Stimulated activated naive CD8-positive, alpha-beta T cell treated with anti-CD3 and anti-CD28 coated beads, Interleukin-15, Interleukin-2, amounts not matched to agents 100 ng/mL and 50 ng/mL, for 24 hours (primary cell): ENCODE data around the gene MAP3K1.
"Not testable (repeated sequence)": the region's sequence is repeated elsewhere in the genome, so short reads cannot be mapped to it uniquely, and the experiment has no call there.

ENCODE experiments used
- H3K27ac Mint-ChIP-seq: one replicate; pipeline ENCODE4 v1.8.0; 2021; ENCODE audit warnings: mild to moderate bottlenecking, mixed read lengths
- H3K27me3 Mint-ChIP-seq: one replicate; pipeline ENCODE4 v1.8.0; 2021; ENCODE audit warnings: mixed read lengths
- H3K36me3 Mint-ChIP-seq: one replicate; pipeline ENCODE4 v1.8.0; 2021; ENCODE audit warnings: low read depth, mixed read lengths
- H3K4me1 Mint-ChIP-seq: one replicate; pipeline ENCODE4 v1.8.0; 2021; ENCODE audit warnings: low read depth, mixed read lengths
- H3K4me3 Mint-ChIP-seq: one replicate; pipeline ENCODE4 v1.8.0; 2021; ENCODE audit warnings: mild to moderate bottlenecking, mixed read lengths
- H3K9me3 Mint-ChIP-seq: one replicate; pipeline ENCODE4 v1.8.0; 2021; ENCODE audit warnings: mixed read lengths

Gene MAP3K1

DNA sequence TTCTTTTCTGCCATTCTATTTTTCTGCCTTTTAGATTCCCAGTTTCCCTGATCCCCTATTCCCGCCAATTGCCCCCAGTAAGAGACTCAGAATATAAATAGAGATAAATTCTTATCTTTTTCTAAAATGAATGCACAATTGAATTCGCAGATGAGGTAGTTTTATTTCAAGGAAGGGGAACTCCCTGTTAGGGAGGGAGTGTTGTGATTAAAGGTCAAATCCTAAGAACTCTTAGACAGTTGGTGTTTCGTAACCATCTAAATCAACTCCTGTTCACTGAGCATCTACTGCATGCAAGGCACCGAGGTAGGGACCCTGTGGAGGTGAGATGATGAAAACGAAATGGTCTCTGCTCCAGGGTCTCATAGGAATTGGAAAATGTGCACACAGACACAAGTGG is 7.7 kb upstream of the MAP3K1 start:
- H3K36me3 Mint-ChIP-seq = no peaks in the 10 kb centered on the region
- no peaks in the 10 kb centered on the region for H3K9me3 Mint-ChIP-seq
- no peak overlapping the region for H3K4me3 Mint-ChIP-seq
- no peak overlapping the region for H3K27ac Mint-ChIP-seq
- H3K27me3 Mint-ChIP-seq = no peaks in the 10 kb centered on the region
- H3K4me1 Mint-ChIP-seq = peaks cover 27% of the 10 kb centered on the region

DNA sequence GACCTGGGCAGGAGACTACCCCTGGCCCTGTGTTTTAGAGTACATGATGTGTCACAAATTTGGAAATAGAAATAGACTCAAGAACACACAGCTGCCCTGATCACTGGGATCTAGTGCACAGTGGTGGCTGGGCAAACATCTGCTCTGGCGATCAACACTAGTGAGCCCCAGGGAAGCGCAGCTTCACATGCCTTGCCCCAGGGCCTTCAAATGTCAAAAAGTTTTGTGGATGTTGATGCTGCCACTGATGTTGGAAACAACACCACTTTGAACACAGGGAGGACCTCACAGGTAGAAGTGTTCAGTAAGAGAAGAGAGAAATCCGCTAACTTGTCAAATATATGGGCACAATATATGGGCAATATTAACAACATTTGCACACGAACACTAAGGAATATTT is 7.1 kb upstream of the MAP3K1 start:
- no peaks in the 10 kb centered on the region for H3K9me3 Mint-ChIP-seq
- H3K27me3 Mint-ChIP-seq = no peaks in the 10 kb centered on the region
- H3K27ac Mint-ChIP-seq = no peak overlapping the region
- no peak overlapping the region for H3K4me3 Mint-ChIP-seq
- H3K4me1 Mint-ChIP-seq = peaks cover 28% of the 10 kb centered on the region
- H3K36me3 Mint-ChIP-seq = no peaks in the 10 kb centered on the region

DNA sequence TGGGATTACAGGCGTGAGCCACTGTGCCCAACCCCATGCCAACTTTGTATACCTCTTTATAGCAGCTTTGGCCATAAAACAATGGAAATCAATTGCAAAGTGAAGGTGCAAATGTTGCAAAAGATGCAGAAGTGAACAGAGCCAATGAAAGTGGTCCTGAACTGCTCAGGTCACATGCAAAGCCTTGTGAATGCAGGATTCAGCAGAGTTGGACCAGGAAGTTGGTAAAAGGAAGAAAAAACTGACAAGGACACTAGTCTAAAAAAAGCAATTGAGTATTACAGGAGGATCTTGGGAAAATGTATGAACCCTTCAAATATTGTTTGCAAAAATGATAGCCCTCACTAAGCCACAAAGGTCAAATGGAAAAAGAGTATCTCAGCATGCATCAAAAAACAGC is 4.5 kb upstream of the MAP3K1 start:
- no peaks in the 10 kb centered on the region for H3K27me3 Mint-ChIP-seq
- H3K36me3 Mint-ChIP-seq = no peaks in the 10 kb centered on the region
- no peak overlapping the region for H3K27ac Mint-ChIP-seq
- no peaks in the 10 kb centered on the region for H3K9me3 Mint-ChIP-seq
- H3K4me1 Mint-ChIP-seq = peaks cover 32% of the 10 kb centered on the region
- no peak overlapping the region for H3K4me3 Mint-ChIP-seq

DNA sequence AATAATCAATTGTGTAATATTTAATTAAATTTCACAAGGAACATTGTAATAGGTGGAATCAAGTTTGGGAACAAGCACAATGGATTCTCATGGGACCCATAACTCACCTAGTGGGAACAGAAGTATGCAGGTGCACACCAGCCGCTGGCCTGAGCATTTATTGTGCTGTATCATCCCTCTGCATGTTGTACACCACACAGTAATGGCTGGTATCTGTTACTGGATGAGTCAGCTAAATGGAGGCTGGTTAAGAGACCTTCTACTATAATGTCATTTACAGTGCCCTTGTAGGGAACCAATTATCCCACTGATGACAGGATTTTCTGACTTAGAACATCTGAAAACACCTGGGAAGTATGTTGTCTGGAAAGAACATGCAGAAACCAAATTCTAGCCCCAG is 3.2 kb upstream of the MAP3K1 start:
- Mint-ChIP-seq H3K27me3 (no peaks in the 10 kb centered on the region), H3K4me3 (peak overlapping the region; percentile 17), H3K27ac (no peak overlapping the region), H3K4me1 (peaks cover 34% of the 10 kb centered on the region), H3K36me3 (no peaks in the 10 kb centered on the region), H3K9me3 (no peaks in the 10 kb centered on the region)

DNA sequence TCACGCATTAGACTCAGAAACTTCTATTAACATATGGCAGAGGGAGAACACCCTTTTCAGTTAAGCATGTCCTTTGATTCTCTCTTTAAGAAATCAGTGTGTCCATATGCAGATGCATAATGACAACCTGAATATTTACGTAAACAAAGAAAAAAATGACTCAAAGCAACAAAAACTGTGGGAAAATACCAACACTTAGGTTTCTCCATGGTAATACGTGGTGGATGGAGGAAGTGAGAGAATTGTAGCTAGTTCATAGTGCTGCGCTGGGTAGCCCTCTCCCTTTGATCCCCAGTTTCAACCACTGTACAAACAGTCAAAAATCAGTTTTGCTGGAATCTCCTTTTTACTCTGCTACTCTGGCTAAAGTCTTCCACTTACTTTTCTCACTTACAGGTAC is 2.0 kb upstream of the MAP3K1 start:
- H3K27me3 Mint-ChIP-seq = no peaks in the 10 kb centered on the region
- no peaks in the 10 kb centered on the region for H3K9me3 Mint-ChIP-seq
- H3K4me3 Mint-ChIP-seq = peak overlapping the region; percentile 87
- H3K36me3 Mint-ChIP-seq = no peaks in the 10 kb centered on the region
- H3K4me1 Mint-ChIP-seq = peaks cover 34% of the 10 kb centered on the region
- H3K27ac Mint-ChIP-seq = no peak overlapping the region

DNA sequence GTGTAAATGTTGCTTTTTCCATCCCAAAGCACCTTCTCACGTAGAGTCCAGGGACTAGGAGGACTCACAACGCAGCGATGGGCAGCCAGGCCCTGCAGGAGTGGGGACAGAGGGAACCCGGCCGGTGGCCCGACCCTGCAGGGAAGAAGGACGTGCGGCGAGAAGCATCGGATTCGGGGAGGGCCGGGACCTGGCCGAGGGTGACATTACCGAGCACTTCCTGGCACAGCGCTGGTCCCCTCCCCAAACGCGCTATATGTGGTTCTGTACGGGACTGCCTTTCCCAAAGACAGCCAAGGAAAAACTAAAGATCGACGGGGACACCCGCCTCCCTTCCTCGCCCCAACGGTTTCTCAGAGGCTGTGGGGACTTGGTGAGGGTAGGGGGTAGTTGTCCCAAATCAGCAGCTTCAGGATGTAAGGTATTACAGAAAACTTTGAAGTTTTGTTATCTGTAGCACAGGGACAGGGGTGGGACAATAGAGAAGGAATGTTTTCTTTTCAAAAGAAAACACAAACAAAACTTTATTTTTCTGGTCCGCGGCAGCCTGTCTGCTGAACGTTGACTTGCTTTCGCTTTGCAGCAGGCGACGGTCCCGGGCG is 887 bp upstream of the MAP3K1 start:
- Mint-ChIP-seq H3K4me3 (peak overlapping the region; percentile 87), H3K27me3 (no peaks in the 10 kb centered on the region), H3K36me3 (no peaks in the 10 kb centered on the region), H3K27ac (peak overlapping the region; percentile 83), H3K4me1 (peaks cover 45% of the 10 kb centered on the region), H3K9me3 (no peaks in the 10 kb centered on the region)

DNA sequence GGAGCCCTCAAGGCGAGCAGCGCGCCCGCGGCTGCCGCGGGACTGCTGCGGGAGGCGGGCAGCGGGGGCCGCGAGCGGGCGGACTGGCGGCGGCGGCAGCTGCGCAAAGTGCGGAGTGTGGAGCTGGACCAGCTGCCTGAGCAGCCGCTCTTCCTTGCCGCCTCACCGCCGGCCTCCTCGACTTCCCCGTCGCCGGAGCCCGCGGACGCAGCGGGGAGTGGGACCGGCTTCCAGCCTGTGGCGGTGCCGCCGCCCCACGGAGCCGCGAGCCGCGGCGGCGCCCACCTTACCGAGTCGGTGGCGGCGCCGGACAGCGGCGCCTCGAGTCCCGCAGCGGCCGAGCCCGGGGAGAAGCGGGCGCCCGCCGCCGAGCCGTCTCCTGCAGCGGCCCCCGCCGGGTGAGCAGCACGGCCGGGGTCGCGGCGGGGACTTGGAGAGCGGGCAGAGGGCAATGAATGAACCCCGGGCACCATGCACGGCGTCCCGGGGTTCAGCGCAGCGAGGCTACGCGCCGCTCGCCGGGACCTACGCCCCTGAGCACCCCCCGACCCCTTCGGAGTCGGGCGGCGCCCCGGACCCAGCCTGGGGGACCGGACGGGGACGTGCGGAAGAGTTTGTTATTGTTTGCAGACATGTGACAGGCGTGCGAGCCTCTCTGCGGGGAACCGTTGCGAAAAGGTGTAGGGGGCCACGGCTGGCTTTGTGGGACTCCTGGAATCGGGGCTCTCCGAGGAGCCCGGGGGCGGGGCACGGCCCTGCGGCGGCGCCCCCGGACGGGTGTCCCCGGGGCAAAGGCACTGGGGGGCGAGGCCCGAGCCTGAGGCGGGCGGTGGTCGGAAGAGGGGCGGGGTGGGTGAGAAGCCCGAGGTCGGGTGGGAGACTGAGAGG is 553 bp downstream of the MAP3K1 start:
- Mint-ChIP-seq H3K27me3 (no peaks in the 10 kb centered on the region), H3K4me3 (peak overlapping the region; percentile 93), H3K27ac (peak overlapping the region; percentile 95), H3K9me3 (no peaks in the 10 kb centered on the region), H3K36me3 (peaks cover 6% of the 10 kb centered on the region), H3K4me1 (peaks cover 54% of the 10 kb centered on the region)

DNA sequence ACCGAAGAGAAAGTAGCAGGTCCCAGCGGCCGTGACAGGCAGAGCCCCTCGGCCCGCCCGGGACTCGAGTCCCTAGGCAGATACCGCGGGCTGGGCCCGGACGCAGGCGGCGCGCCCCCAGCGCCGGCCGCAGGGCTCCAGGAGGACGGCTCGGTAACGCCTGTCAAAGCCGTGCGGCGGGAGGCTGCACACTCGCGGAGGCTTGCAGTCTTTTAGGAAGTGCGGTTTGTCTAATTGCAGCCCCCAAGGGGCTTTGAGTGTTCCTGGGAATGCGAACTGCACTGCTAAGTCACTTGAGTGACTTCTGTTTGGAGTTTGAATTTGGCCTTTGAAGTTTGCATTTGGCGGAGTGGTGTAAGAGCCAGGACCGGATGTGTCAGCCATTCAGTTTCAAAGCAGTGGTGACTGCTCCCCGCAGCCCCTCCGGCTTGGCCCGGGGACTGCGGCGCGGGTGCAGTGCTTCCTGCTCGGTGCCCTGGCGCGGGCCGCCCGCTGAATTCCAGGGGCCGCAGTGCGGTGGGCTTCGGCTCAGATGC is 1.3 kb downstream of the MAP3K1 start:
- H3K4me3 Mint-ChIP-seq = peak overlapping the region; percentile 93
- H3K9me3 Mint-ChIP-seq = no peaks in the 10 kb centered on the region
- peak overlapping the region; percentile 95 for H3K27ac Mint-ChIP-seq
- peaks cover 55% of the 10 kb centered on the region for H3K4me1 Mint-ChIP-seq
- H3K36me3 Mint-ChIP-seq = peaks cover 9% of the 10 kb centered on the region
- H3K27me3 Mint-ChIP-seq = no peaks in the 10 kb centered on the region

DNA sequence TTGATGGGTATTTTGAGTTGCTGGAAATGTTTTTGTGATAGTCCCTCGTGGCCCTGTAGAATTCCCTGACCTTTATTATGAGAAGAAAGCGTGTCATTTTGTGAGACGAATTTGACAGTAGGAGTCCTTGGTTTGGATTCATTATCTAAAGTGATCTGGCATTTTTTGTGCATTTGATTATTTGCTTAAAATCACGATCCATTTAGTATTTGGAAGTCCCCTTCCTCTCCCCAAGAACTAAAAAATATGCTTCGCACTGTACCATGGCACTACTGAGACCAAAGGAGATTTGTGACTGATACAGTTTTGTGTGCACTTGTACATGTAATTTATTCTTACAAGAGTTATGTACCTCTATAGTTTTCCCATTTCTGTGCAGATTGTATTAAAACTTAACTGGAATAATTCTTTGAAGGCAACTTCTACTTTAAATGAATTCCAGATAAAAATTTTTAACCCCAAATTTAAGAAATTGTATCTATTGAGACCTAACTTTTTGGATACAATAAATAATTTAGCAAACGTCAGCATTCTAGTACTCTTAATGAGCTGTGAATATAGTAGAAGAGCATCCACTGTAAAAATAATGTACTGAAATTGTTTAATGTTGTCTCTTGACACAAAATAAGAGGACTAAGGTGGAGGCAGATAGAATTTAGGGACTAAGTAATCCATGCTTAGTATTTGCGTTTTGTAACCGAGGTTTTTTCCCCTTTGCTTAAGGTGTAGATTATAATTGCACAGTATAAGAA is 2.1 kb downstream of the MAP3K1 start:
- peak overlapping the region; percentile 95 for H3K27ac Mint-ChIP-seq
- H3K4me3 Mint-ChIP-seq = peak overlapping the region; percentile 93
- H3K9me3 Mint-ChIP-seq = no peaks in the 10 kb centered on the region
- H3K36me3 Mint-ChIP-seq = peaks cover 11% of the 10 kb centered on the region
- H3K27me3 Mint-ChIP-seq = no peaks in the 10 kb centered on the region
- peaks cover 57% of the 10 kb centered on the region for H3K4me1 Mint-ChIP-seq

DNA sequence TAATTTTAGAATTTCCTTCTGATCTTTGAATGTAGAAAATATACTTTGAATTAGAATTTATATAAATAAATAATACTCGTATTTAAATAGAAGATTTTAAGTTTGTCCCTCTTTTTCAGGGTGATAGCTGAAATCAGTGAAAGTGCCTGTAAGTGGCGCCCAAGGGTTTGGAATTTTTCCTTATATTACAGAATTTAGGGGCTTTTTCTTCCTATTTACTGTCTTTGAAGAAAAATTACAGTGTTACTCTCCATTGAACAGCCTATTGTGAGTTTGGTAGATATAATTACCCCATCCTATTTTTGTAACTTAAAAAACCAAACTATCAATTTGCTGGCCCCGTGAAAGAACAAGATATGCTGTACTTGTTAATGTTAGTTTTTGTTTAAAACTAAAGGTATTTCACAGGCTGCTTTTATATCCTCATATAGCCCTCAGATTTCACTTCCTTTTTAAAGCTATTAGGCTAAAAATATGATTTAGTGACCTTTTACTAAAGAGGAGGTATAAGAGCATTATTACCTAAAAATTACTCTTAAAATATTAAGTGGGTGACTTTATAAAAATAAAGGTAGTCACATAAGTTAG is 3.2 kb downstream of the MAP3K1 start:
- Mint-ChIP-seq H3K36me3 (peaks cover 16% of the 10 kb centered on the region), H3K27me3 (no peaks in the 10 kb centered on the region), H3K4me1 (peaks cover 63% of the 10 kb centered on the region), H3K4me3 (peak overlapping the region; percentile 75), H3K27ac (peak overlapping the region; percentile 84), H3K9me3 (no peaks in the 10 kb centered on the region)

DNA sequence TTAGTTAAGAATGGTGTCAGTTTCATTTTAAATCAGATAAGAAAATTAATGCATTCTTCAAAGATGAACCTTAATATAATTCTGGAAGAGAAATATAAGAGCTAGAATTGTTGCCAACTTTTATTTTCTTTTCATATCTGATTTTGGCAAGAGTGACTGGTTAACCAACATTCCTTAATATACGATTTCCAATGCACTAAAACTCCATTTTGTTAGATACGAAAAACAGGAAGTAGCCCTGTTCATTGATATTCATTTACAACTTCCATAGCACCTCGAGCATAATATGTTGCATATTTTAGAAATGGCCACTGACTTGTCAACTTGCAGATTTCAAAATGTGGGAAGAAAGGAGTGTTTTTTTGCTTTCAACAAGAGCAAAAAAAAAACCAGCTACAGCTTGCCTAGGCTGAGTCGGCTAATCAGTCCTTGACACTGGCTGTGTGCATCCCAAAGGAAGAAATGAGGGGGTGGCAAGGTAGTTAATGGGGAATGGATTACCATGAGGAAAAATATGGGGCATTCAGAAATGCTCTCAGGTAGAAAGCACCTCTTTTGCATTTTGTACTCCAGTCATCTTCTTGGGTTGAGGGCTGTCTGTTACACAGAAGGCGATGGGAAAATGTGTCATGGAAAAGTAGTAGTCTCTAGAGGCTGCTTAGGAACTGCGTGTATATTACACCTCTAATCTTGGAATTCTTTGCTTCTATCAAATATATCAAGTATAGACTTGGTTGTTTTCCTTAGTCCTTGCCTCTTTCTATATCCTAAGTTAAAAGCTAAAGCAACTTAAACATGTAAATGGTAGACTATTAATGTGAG is 3.9 kb downstream of the MAP3K1 start:
- peak overlapping the region; percentile 75 for H3K4me3 Mint-ChIP-seq
- peak overlapping the region; percentile 84 for H3K27ac Mint-ChIP-seq
- H3K27me3 Mint-ChIP-seq = no peaks in the 10 kb centered on the region
- no peaks in the 10 kb centered on the region for H3K9me3 Mint-ChIP-seq
- peaks cover 16% of the 10 kb centered on the region for H3K36me3 Mint-ChIP-seq
- H3K4me1 Mint-ChIP-seq = peaks cover 62% of the 10 kb centered on the region

DNA sequence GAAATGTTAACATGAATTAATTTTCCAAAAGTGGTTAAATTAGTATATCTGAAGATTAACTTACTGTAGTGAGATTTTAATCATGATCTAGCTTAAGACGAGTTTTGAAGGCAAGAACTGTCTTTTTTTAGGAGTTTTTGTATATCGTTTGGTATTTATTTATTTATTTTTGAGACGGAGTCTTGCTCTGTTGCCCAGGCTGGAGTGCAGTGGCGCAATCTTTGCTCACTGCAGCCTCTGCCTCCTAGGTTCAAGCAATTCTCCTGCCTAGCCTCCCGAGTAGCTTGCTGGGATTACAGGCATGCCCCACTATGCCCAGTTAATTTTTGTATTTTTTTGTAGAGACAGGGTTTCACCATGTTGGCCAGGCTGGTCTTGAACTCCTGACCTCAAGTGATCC is 6.5 kb downstream of the MAP3K1 start:
- not testable (repeated sequence) for H3K27ac Mint-ChIP-seq, H3K4me3 Mint-ChIP-seq, H3K27me3 Mint-ChIP-seq, H3K9me3 Mint-ChIP-seq
- peaks cover 16% of the 10 kb centered on the region for H3K36me3 Mint-ChIP-seq
- peaks cover 83% of the 10 kb centered on the region for H3K4me1 Mint-ChIP-seq

DNA sequence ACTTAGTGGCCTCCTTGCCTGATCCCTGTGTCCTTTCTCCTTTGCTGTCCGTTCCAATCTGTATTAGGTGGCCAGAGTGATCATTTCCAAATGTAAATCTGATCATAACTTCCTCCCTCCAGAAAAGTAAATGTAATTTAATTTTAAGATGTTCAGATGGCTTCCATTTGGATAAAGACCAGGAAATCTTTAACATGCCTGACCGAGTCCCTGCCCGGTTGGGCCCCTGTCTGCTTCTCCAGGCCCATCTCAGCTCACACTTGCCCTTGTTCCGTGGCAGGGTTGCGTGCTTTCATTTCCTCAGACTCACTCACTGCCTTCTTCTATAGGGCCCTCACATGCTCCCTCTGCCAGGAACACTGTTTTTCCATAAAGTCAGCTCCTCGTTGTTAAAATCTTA is 7.6 kb downstream of the MAP3K1 start:
- no peak overlapping the region for H3K4me3 Mint-ChIP-seq
- no peaks in the 10 kb centered on the region for H3K9me3 Mint-ChIP-seq
- peak overlapping the region; percentile 26 for H3K27ac Mint-ChIP-seq
- H3K4me1 Mint-ChIP-seq = peaks cover 84% of the 10 kb centered on the region
- H3K36me3 Mint-ChIP-seq = peaks cover 16% of the 10 kb centered on the region
- no peaks in the 10 kb centered on the region for H3K27me3 Mint-ChIP-seq

DNA sequence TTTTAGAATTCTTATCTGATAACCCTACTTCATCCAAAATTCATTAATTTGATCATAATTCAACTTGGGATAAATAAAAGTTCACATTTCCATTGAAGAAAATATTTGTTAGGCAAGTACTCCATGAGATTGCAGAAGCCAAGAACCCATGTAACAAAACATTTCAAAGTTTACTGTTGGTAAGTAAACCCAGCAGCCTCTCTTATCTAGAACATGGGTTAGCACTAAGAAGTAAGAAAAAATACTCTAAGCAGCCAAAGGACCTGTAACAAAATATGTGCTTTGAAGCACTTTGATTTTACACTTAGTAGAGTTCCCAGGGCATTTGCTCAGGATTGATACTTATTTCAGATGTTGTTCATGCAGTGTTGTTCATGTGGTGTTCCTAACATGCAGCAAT is 8.7 kb downstream of the MAP3K1 start:
- no peaks in the 10 kb centered on the region for H3K9me3 Mint-ChIP-seq
- peaks cover 86% of the 10 kb centered on the region for H3K4me1 Mint-ChIP-seq
- no peaks in the 10 kb centered on the region for H3K27me3 Mint-ChIP-seq
- peaks cover 16% of the 10 kb centered on the region for H3K36me3 Mint-ChIP-seq
- H3K27ac Mint-ChIP-seq = no peak overlapping the region
- H3K4me3 Mint-ChIP-seq = no peak overlapping the region
